Caco-2 (cell line): Measurements from ENCODE around the gene ERC2. TPM values are rescaled to one million over a fixed set of nuclear protein-coding genes. Genes with fewer than 3 reads are reported as not detected.

ENCODE experiments used
- BruUV-seq: library from RNA; stranded (reverse); fragments of 400-500 nt; replicated peaks from 2 replicates; lab custom pipeline; 2021; lab: Mats Ljungman, UMichigan
- CTCF ChIA-PET: fragments of 300-600 bp; sonication (Branson Sonifier 250); formaldehyde crosslinking; loops from one replicate; lab custom pipeline; 2022; ENCODE audit warnings: antibody characterized with exemption; lab: Charles Lee
- POLR2A ChIA-PET: fragments of 300-600 bp; sonication (Branson Sonifier 250); formaldehyde crosslinking; loops from one replicate; lab custom pipeline; 2022; ENCODE audit warnings: antibody characterized with exemption; lab: Charles Lee
- DNase-seq, 2 experiments: peaks; one replicate each; pipeline versions ENCODE4 v3.0.0 to v3.0.0-alpha.2; 2020 to 2022
- H3K27me3 ChIP-seq: replicated peaks from 2 replicates; pipeline ENCODE4 v1.6.0; 2011; ENCODE audit warnings: low read length; ENCODE audit not compliant: control insufficient read depth, insufficient read depth
- H3K36me3 ChIP-seq: 2 replicates; pipeline ENCODE4 v1.5.1; 2011; ENCODE audit warnings: low read length; ENCODE audit not compliant: control insufficient read depth, insufficient read depth
- H3K4me1 ChIP-seq: fragments of 250-450 bp; sonication (Bioruptor Pico); 2 replicates; pipeline ENCODE4 v1.5.1; 2020; ENCODE audit warnings: mild to moderate bottlenecking
- H3K4me3 ChIP-seq: 2 replicates; pipeline ENCODE4 v1.5.1; 2011; ENCODE audit warnings: low read depth, mild to moderate bottlenecking, control low read depth, low read length
- H3K9me3 ChIP-seq: fragments of 250-450 bp; sonication (Bioruptor Pico); 2 replicates; pipeline ENCODE4 v1.5.1; 2020; ENCODE audit warnings: mild to moderate bottlenecking, moderate library complexity
- H3K27ac Mint-ChIP-seq: one replicate; pipeline ENCODE4 v1.8.0; 2022; ENCODE audit warnings: mixed read lengths; ENCODE audit not compliant: unreplicated experiment
- H3K27me3 Mint-ChIP-seq: one replicate; pipeline ENCODE4 v1.8.0; 2022; ENCODE audit warnings: mixed read lengths; ENCODE audit not compliant: insufficient read depth, unreplicated experiment
- H3K36me3 Mint-ChIP-seq: one replicate; pipeline ENCODE4 v1.8.0; 2022; ENCODE audit warnings: mild to moderate bottlenecking, mixed read lengths; ENCODE audit not compliant: insufficient read depth, unreplicated experiment
- H3K4me1 Mint-ChIP-seq: one replicate; pipeline ENCODE4 v1.8.0; 2022; ENCODE audit warnings: low read depth, mixed read lengths; ENCODE audit not compliant: unreplicated experiment
- H3K4me3 Mint-ChIP-seq: one replicate; pipeline ENCODE4 v1.8.0; 2022; ENCODE audit warnings: mild to moderate bottlenecking, moderate library complexity, mixed read lengths; ENCODE audit not compliant: unreplicated experiment
- H3K9me3 Mint-ChIP-seq: one replicate; pipeline ENCODE4 v1.8.0; 2022; ENCODE audit warnings: mixed read lengths; ENCODE audit not compliant: unreplicated experiment
- intact Hi-C: fragments of 100-400 bp; cut with micrococcal nuclease; formaldehyde crosslinking; loops from one replicate; pipeline ENCODE4 v1.10.0; 2022; ENCODE audit not compliant: unreplicated experiment
- total RNA-seq: library from RNA; stranded (reverse); gene quantifications from 2 replicates; pipeline ENCODE4 v1.2.3, GENCODE V29; 2022
- TF ChIP-seq, protein P1 (sequence below), 2 experiments: fragments of 200-600 bp in 1 of 2; IDR thresholded peaks; 1 replicate in 1 of 2; 2 replicates in 1 of 2; pipeline versions ENCODE4 v1.5.1 to v1.8.0; 2011 to 2022; ENCODE audit warnings: antibody characterized with exemption in 1 of 2, control low read depth in 1 of 2, inconsistent platforms in 1 of 2, low read depth in 1 of 2, low read length in 1 of 2, mild to moderate bottlenecking in 1 of 2, moderate library complexity in 1 of 2; ENCODE audit not compliant: insufficient read depth in 1 of 2, severe bottlenecking in 1 of 2, unreplicated experiment in 1 of 2

Gene ERC2
- total RNA-seq, 1 experiment from 2014 or later: 0.54 TPM

DNA sequence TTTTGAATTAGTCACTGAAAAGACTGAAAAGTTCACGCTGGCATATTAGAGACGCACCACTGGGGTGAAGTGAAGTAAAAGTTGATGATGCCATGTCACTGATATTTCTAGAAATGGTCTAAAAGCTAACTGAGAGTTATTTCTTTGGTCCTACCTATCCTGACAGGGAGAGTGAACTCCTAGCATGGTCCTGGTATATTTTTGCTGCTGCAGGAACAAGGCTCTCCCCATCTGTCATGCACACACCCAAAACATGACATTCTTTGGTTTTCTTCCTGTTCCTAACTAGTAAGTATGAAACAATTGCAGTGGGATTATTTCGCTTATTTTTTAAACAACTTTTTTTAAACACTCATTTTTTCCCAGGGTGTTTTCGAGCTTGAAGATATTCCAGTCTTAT, 466.7 kb downstream of the ERC2 start:
- H3K9me3 ChIP-seq: no peaks in the 10 kb centered on the region
- ChIA-PET CTCF (no interaction called here), POLR2A (no interaction called here)
- H3K4me1 ChIP-seq: no peaks in the 10 kb centered on the region
- intact Hi-C loops: no loop called here
- Mint-ChIP-seq H3K36me3 (no peaks in the 10 kb centered on the region), H3K27ac (no peak overlapping the region), H3K4me1 (no peaks in the 10 kb centered on the region), H3K9me3 (no peaks in the 10 kb centered on the region), H3K4me3 (no peak overlapping the region), H3K27me3 (no peaks in the 10 kb centered on the region)
- H3K27me3 ChIP-seq: no peaks in the 10 kb centered on the region
- TF ChIP-seq, protein P1, sequence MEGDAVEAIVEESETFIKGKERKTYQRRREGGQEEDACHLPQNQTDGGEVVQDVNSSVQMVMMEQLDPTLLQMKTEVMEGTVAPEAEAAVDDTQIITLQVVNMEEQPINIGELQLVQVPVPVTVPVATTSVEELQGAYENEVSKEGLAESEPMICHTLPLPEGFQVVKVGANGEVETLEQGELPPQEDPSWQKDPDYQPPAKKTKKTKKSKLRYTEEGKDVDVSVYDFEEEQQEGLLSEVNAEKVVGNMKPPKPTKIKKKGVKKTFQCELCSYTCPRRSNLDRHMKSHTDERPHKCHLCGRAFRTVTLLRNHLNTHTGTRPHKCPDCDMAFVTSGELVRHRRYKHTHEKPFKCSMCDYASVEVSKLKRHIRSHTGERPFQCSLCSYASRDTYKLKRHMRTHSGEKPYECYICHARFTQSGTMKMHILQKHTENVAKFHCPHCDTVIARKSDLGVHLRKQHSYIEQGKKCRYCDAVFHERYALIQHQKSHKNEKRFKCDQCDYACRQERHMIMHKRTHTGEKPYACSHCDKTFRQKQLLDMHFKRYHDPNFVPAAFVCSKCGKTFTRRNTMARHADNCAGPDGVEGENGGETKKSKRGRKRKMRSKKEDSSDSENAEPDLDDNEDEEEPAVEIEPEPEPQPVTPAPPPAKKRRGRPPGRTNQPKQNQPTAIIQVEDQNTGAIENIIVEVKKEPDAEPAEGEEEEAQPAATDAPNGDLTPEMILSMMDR (IDR thresholded peaks at IDR 0.05; ENCODE audit: insufficient read depth in 1 of 2, low read depth in 1 of 2, low read length in 1 of 2, severe bottlenecking in 1 of 2, unreplicated experiment in 1 of 2): no peak
- BruUV-seq: no TSS peak
- no peak for DNase-seq
- H3K4me3 ChIP-seq: no peak overlapping the region
- H3K36me3 ChIP-seq: no peaks in the 10 kb centered on the region

DNA sequence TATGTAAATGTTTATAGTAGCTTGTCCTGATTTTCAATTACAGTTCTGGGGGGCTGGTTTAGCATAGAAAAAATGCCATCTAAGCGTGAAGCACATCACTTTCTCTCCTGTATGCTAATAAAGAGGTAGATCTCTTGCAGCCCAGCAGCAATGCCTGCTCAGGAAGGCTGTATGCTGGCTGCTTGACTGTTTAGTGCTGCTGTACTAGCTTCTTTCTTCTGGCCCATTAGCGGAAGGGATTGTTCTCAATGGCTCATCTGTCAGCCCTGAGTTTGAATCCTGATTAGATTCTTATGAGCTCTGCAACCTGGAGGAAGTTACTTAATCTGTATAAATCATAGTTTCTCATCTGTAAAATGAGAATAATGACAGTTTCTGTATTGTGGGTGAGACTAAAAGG, 478.9 kb downstream of the ERC2 start:
- Histone ChIP-seq H3K36me3 (no peaks in the 10 kb centered on the region), H3K27me3 (no peaks in the 10 kb centered on the region), H3K4me3 (no peak overlapping the region), H3K4me1 (no peaks in the 10 kb centered on the region), H3K9me3 (no peaks in the 10 kb centered on the region)
- no TSS peak for BruUV-seq
- intact Hi-C loops: no loop called here
- DNase-seq: no peak
- Mint-ChIP-seq H3K27ac (no peak overlapping the region), H3K27me3 (peaks cover 2% of the 10 kb centered on the region), H3K9me3 (no peaks in the 10 kb centered on the region), H3K36me3 (no peaks in the 10 kb centered on the region), H3K4me3 (no peak overlapping the region), H3K4me1 (no peaks in the 10 kb centered on the region)
- ChIA-PET CTCF (no interaction called here), POLR2A (no interaction called here)
- TF ChIP-seq, protein P1 (IDR thresholded peaks at IDR 0.05; ENCODE audit: insufficient read depth in 1 of 2, low read depth in 1 of 2, low read length in 1 of 2, severe bottlenecking in 1 of 2, unreplicated experiment in 1 of 2): no peak

DNA sequence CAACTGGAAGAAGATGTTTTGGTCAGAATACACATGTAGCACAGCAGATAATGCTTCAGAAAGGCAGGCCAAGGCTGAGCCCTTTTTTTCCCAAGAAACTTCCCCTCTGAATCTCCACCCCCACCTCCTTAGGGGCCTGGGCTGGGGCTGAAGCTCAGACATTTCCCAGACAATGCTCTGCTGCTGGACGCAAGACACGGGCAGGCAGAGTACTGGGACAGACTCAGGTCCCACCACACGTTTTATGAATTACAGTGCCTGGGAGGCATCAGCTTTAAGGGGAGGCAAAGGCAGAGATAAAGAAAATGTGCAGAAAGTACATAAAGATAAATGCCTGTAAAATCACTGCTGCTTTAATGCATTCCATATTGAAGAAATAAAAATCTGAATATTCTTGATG, 479.4 kb downstream of the ERC2 start:
- Histone ChIP-seq H3K27me3 (no peaks in the 10 kb centered on the region), H3K36me3 (no peaks in the 10 kb centered on the region), H3K9me3 (no peaks in the 10 kb centered on the region), H3K4me3 (no peak overlapping the region), H3K4me1 (no peaks in the 10 kb centered on the region)
- CTCF ChIA-PET: no interaction called here
- H3K4me3 Mint-ChIP-seq: no peak overlapping the region
- TF ChIP-seq, protein P1 (IDR thresholded peaks at IDR 0.05; ENCODE audit: insufficient read depth in 1 of 2, low read depth in 1 of 2, low read length in 1 of 2, severe bottlenecking in 1 of 2, unreplicated experiment in 1 of 2): no peak
- H3K27ac Mint-ChIP-seq: no peak overlapping the region
- POLR2A ChIA-PET: no interaction called here
- DNase-seq: no peak
- no peaks in the 10 kb centered on the region for H3K4me1 Mint-ChIP-seq
- intact Hi-C loops: no loop called here
- no peaks in the 10 kb centered on the region for H3K36me3 Mint-ChIP-seq
- no peaks in the 10 kb centered on the region for H3K27me3 Mint-ChIP-seq
- H3K9me3 Mint-ChIP-seq: no peaks in the 10 kb centered on the region
- BruUV-seq: no TSS peak
